IMR-90 (cell line): Measurements from ENCODE around the gene ATP5PD. TPM values are rescaled to one million over a fixed set of nuclear protein-coding genes. Genes with fewer than 3 reads are reported as not detected.

Experiments used
- ATAC-seq: fragments of 200-7000 bp; cut with Tn5 transposase; 2 replicates; pipeline ENCODE4 v1.9.1; 2020; ENCODE audit warnings: low read depth, mild to moderate bottlenecking, moderate library complexity
- BruUV-seq: library from RNA; stranded (reverse); fragments of 400-500 nt; replicated peaks from 2 replicates; lab custom pipeline; 2021; lab: Mats Ljungman, UMichigan
- CTCF ChIA-PET: fragments of 300-600 bp; formaldehyde crosslinking; extraction: SDS; loops from one replicate; lab custom pipeline; 2021; ENCODE audit warnings: antibody characterized with exemption; lab: Yijun Ruan, JAX
- POLR2A ChIA-PET: fragments of 300-600 bp; sonication (Branson Sonifier 250); formaldehyde crosslinking; loops from one replicate; lab custom pipeline; 2022; ENCODE audit warnings: antibody characterized with exemption; ENCODE audit not compliant: unreplicated experiment; lab: Charles Lee
- DNase-seq: peaks from one replicate; pipeline ENCODE4 v3.0.0; 2013
- H2AFZ ChIP-seq: replicated peaks from 2 replicates; pipeline ENCODE3; 2013; ENCODE audit warnings: low read length, mild to moderate bottlenecking; ENCODE audit not compliant: poor library complexity
- H2AK5ac ChIP-seq: 2 replicates; pipeline ENCODE4 v1.6.1; 2013; ENCODE audit warnings: low read depth, low read length, inconsistent platforms
- H2AK9ac ChIP-seq: replicated peaks from 2 replicates; pipeline ENCODE3; 2013; ENCODE audit warnings: mild to moderate bottlenecking, low read depth, low read length, moderate library complexity; ENCODE audit not compliant: poor library complexity
- H2BK120ac ChIP-seq: 2 replicates; pipeline ENCODE4 v1.6.1; 2013; ENCODE audit warnings: low read depth, low read length, inconsistent platforms
- H2BK15ac ChIP-seq: 3 replicates; pipeline ENCODE4 v1.6.1; 2013; ENCODE audit warnings: low read depth, low read length, inconsistent platforms
- H2BK20ac ChIP-seq: 2 replicates; pipeline ENCODE4 v1.6.1; 2013; ENCODE audit warnings: low read depth, mild to moderate bottlenecking, inconsistent platforms, low read length, moderate library complexity
- H2BK5ac ChIP-seq: 2 replicates; pipeline ENCODE4 v1.6.1; 2013; ENCODE audit warnings: mild to moderate bottlenecking, low read depth, low read length, inconsistent platforms; ENCODE audit not compliant: poor library complexity, severe bottlenecking
- H3K14ac ChIP-seq: replicated peaks from 2 replicates; pipeline ENCODE4 v1.6.1; 2013; ENCODE audit warnings: low read depth, low read length, inconsistent platforms
- H3K18ac ChIP-seq: 2 replicates; pipeline ENCODE4 v1.6.1; 2013; ENCODE audit warnings: low read depth, low read length, control low read depth
- H3K23ac ChIP-seq: 2 replicates; pipeline ENCODE4 v1.6.1; 2013; ENCODE audit warnings: low read depth, low read length, inconsistent platforms
- H3K27ac ChIP-seq: 2 replicates; pipeline ENCODE4 v1.5.1; 2013; ENCODE audit warnings: mild to moderate bottlenecking, control low read depth, low read length; ENCODE audit not compliant: insufficient read depth
- H3K27me3 ChIP-seq: 2 replicates; pipeline ENCODE4 v1.6.1; 2013; ENCODE audit warnings: low read length; ENCODE audit not compliant: control insufficient read depth, insufficient read depth
- H3K36me3 ChIP-seq: 2 replicates; pipeline ENCODE4 v1.6.1; 2013; ENCODE audit warnings: low read length, mixed read lengths; ENCODE audit not compliant: control insufficient read depth, insufficient read depth
- H3K4ac ChIP-seq: 2 replicates; pipeline ENCODE4 v1.6.1; 2013; ENCODE audit warnings: low read depth, low read length, inconsistent platforms
- H3K4me1 ChIP-seq: 2 replicates; pipeline ENCODE4 v1.6.1; 2013; ENCODE audit warnings: low read length, mixed read lengths; ENCODE audit not compliant: control insufficient read depth, insufficient read depth
- H3K4me2 ChIP-seq: 2 replicates; pipeline ENCODE4 v1.6.1; 2013; ENCODE audit warnings: low read depth, mild to moderate bottlenecking, control low read depth, low read length, moderate library complexity
- H3K4me3 ChIP-seq: 2 replicates; pipeline ENCODE4 v1.5.1; 2013; ENCODE audit warnings: low read depth, mild to moderate bottlenecking, control low read depth, low read length, moderate library complexity; ENCODE audit not compliant: insufficient read depth
- H3K56ac ChIP-seq: 2 replicates; pipeline ENCODE4 v1.6.1; 2013; ENCODE audit warnings: low read length, inconsistent platforms; ENCODE audit not compliant: insufficient read depth; ENCODE audit errors: extremely low read depth
- H3K79me1 ChIP-seq, 2 experiments: 2 replicates each; pipeline ENCODE4 v1.6.1; 2013; ENCODE audit warnings: low read length in 2 of 2, inconsistent platforms in 1 of 2, low read depth in 1 of 2
- H3K9ac ChIP-seq: 2 replicates; pipeline ENCODE4 v1.6.1; 2013; ENCODE audit warnings: low read depth, low read length, control low read depth
- H3K9me1 ChIP-seq: 2 replicates; pipeline ENCODE4 v1.6.1; 2013; ENCODE audit warnings: low read length, inconsistent platforms; ENCODE audit not compliant: insufficient read depth
- H3K9me3 ChIP-seq: 2 replicates; pipeline ENCODE4 v1.6.1; 2013; ENCODE audit warnings: low read length; ENCODE audit not compliant: control insufficient read depth, insufficient read depth
- H4K20me1 ChIP-seq: 2 replicates; pipeline ENCODE4 v1.6.1; 2013; ENCODE audit warnings: low read length, inconsistent platforms; ENCODE audit not compliant: insufficient read depth
- H4K5ac ChIP-seq: 2 replicates; pipeline ENCODE4 v1.6.1; 2013; ENCODE audit warnings: mild to moderate bottlenecking, low read depth, low read length, control low read depth
- H4K8ac ChIP-seq, 2 experiments: 2 replicates each; pipeline ENCODE4 v1.6.1; 2013; ENCODE audit warnings: low read depth in 2 of 2, low read length in 2 of 2, control low read depth in 1 of 2, inconsistent platforms in 1 of 2
- H4K91ac ChIP-seq: 2 replicates; pipeline ENCODE4 v1.6.1; 2013; ENCODE audit warnings: low read depth, low read length, inconsistent platforms; ENCODE audit not compliant: insufficient read depth
- BHLHE40 ChIP-seq: fragments of 150-350 bp; IDR thresholded peaks from 2 replicates; pipeline ENCODE4 v1.6.1; 2016; ENCODE audit warnings: mild to moderate bottlenecking, low read depth, low read length
- CEBPB ChIP-seq: IDR thresholded peaks from 2 replicates; pipeline ENCODE4 v1.6.1; 2012; ENCODE audit warnings: low read depth, low read length, improper control_type of control experiment
- CHD1 ChIP-seq: IDR thresholded peaks from 2 replicates; pipeline ENCODE4 v1.6.1; 2012; ENCODE audit warnings: low read depth, low read length, improper control_type of control experiment
- CTCF ChIP-seq: conservative IDR thresholded peaks from 2 replicates; pipeline ENCODE4 v1.5.1; 2012; ENCODE audit warnings: mild to moderate bottlenecking, low read depth, low read length, improper control_type of control experiment
- FOS ChIP-seq: fragments of 150-350 bp; IDR thresholded peaks from 2 replicates; pipeline ENCODE4 v1.6.1; 2016; ENCODE audit warnings: low read depth, low read length
- MAFK ChIP-seq: IDR thresholded peaks from 2 replicates; pipeline ENCODE4 v1.6.1; 2012; ENCODE audit warnings: low read depth, low read length, improper control_type of control experiment
- MAZ ChIP-seq: IDR thresholded peaks from 2 replicates; pipeline ENCODE4 v1.6.1; 2012; ENCODE audit warnings: low read depth, mild to moderate bottlenecking, low read length, improper control_type of control experiment, moderate library complexity, borderline replicate concordance
- MXI1 ChIP-seq: IDR thresholded peaks from 2 replicates; pipeline ENCODE4 v1.6.1; 2012; ENCODE audit warnings: low read depth, mild to moderate bottlenecking, low read length, moderate library complexity, borderline replicate concordance
- NFE2L2 ChIP-seq: fragments of 150-350 bp; IDR thresholded peaks from 2 replicates; pipeline ENCODE4 v1.6.1; 2016; ENCODE audit warnings: low read depth, mild to moderate bottlenecking, low read length
- POLR2A ChIP-seq: IDR thresholded peaks from 2 replicates; pipeline ENCODE4 v1.6.1; 2012; ENCODE audit warnings: mild to moderate bottlenecking, low read depth, low read length
- RAD21 ChIP-seq: IDR thresholded peaks from 2 replicates; pipeline ENCODE4 v1.6.1; 2012; ENCODE audit warnings: low read length, improper control_type of control experiment
- RCOR1 ChIP-seq: IDR thresholded peaks from 2 replicates; pipeline ENCODE4 v1.6.1; 2012; ENCODE audit warnings: mild to moderate bottlenecking, low read length, improper control_type of control experiment; ENCODE audit not compliant: insufficient replicate concordance
- RFX5 ChIP-seq: IDR thresholded peaks from 2 replicates; pipeline ENCODE4 v1.8.0; 2012; ENCODE audit warnings: low read depth, mild to moderate bottlenecking, low read length, moderate library complexity
- SMC3 ChIP-seq: fragments of 150-350 bp; IDR thresholded peaks from 2 replicates; pipeline ENCODE4 v1.6.1; 2016; ENCODE audit warnings: low read depth, mild to moderate bottlenecking, antibody characterized with exemption, low read length, moderate library complexity
- WGBS, 2 experiments: methylation state at CpG; one replicate each; pipeline versions ENCODE4 v1.1.5 to v1.1.7; 2013; ENCODE audit warnings: missing lambda C conversion rate in 2 of 2; ENCODE audit not compliant: insufficient read length in 1 of 2; ENCODE audit errors: extremely low coverage in 2 of 2; 5-methylcytosine and 5-hydroxymethylcytosine counted together
- dilution Hi-C: fragments of 300-500 bp; cut with HindIII; formaldehyde crosslinking; loops from one replicate; pipeline ENCODE4 v1.14.3; 2018; ENCODE audit warnings: low sequenced_read_pairs; ENCODE audit not compliant: unreplicated experiment
- in situ Hi-C: fragments of 300-500 bp; cut with MboI; formaldehyde crosslinking; loops from 3 replicates; pipeline ENCODE4 v1.14.3; 2019; ENCODE audit warnings: low sequenced_read_pairs, inconsistent platforms, mixed read lengths
- intact Hi-C: fragments of 100-400 bp; cut with micrococcal nuclease; formaldehyde crosslinking; loops from 2 replicates; pipeline ENCODE4 v1.10.0; 2022
- polyA plus RNA-seq, 3 experiments: library from polyadenylated mRNA; depleted of rRNA; stranded (reverse); fragments of >200 nt; gene quantifications; 2 replicates each; pipeline ENCODE4 v1.2.3, GENCODE V29; 2012; ENCODE audit warnings: low replicate concordance in 1 of 3
- total RNA-seq: library from RNA; depleted of rRNA; stranded (reverse); fragments of >200 nt; gene quantifications from 2 replicates; pipeline ENCODE4 v1.2.3, GENCODE V29; 2012
- TF ChIP-seq, protein P1 (sequence below): fragments of 150-350 bp; IDR thresholded peaks from 2 replicates; pipeline ENCODE4 v1.6.1; 2016; ENCODE audit warnings: low read depth, mild to moderate bottlenecking, low read length, moderate library complexity, borderline replicate concordance

Gene ATP5PD
- total and polyA plus RNA-seq, 2 of the 4 experiments (the other 2 are of a cell fraction), result 373 to 425 TPM

DNA sequence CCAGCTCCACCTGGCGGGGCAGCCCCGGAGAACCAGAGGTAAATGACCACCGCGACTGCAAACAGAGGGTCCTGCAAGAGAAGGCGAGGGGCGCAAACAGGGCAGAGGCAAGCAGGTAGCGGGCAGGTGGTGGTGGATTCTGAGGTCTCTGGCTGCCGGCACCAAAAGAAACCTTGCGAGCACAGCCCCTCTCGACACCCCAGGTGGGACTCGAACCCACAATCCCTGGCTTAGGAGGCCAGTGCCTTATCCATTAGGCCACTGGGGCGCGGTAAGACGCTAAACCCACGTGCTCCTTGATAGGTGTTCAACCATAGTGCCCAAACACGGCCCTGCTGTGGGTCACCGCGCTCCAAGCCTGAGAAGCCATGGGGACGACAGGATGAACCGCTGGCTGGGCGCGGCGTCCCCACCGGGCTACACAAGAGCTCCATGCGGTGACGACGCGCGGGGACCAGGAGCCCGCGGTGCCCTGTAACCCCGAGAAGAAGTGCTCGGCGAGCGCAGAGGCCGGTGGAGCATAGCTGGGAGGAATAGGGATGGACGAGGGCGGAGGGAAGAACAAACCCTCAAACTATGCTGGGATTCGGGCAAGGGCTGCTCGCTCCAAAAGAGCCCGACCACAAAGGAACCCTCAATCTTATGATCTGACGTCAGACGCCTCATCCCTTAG, 12.4 kb downstream of the ATP5PD start:
- BruUV-seq, result no TSS peak
- CTCF ChIA-PET, result interaction anchor here (0.9 to 1.5 kb wide), 3 partner anchors 15 to 80 kb away, joined by 3 to 4 read pairs (median 3); no protein-coding TSS in a partner anchor
- TF ChIP-seq CTCF (no peak), SMC3 (no peak), CEBPB (no peak), RCOR1 (peak; percentile 28), FOS (0 out of 2 replicates have a peak, but pooled peaks have one; percentile 27), RFX5 (no peak), MAZ (peak; percentile 60; the same call in 1 of the 2 replicates), CHD1 (no peak), RAD21 (no peak), NFE2L2 (no peak), POLR2A (no peak), MXI1 (peak; percentile 47; the same call in 1 of the 2 replicates), MAFK (no peak), BHLHE40 (0 out of 2 replicates have a peak, but pooled peaks have one; percentile 5)
- TF ChIP-seq, protein P1, sequence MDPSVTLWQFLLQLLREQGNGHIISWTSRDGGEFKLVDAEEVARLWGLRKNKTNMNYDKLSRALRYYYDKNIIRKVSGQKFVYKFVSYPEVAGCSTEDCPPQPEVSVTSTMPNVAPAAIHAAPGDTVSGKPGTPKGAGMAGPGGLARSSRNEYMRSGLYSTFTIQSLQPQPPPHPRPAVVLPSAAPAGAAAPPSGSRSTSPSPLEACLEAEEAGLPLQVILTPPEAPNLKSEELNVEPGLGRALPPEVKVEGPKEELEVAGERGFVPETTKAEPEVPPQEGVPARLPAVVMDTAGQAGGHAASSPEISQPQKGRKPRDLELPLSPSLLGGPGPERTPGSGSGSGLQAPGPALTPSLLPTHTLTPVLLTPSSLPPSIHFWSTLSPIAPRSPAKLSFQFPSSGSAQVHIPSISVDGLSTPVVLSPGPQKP, result no peak

More for the DNA sequence above, 12.4 kb downstream of the ATP5PD start:
- peak overlapping the region in 1 of 2 experiments; percentile 87; a peak in 2 of 4 replicates for H4K8ac ChIP-seq
- peak overlapping the region; percentile 70 for H3K4me3 ChIP-seq
- H4K5ac ChIP-seq, result peak overlapping the region; percentile 2; the same call in 1 of the 2 replicates
- H3K27ac ChIP-seq, result peak overlapping the region; percentile 73
- H3K36me3 ChIP-seq, result peaks cover 7% of the 10 kb centered on the region
- 0% methylated on average over 23 of the region's 43 CpGs; no CpG with 5 or more reads in 1 of the 2 experiments for WGBS, 2 experiments
- dilution Hi-C loops, result no loop called here
- ATAC-seq (peak; percentile 61), DNase-seq (peak; percentile 85)
- peak overlapping the region; percentile 62 for H4K91ac ChIP-seq
- peak overlapping the region; percentile 90 for H2AK9ac ChIP-seq
- in situ Hi-C loops, result no loop called here
- H2BK120ac ChIP-seq, result peak overlapping the region; percentile 77
- peak overlapping the region; percentile 73 for H3K4me2 ChIP-seq
- peak overlapping the region; percentile 72 for H3K56ac ChIP-seq
- H3K4me1 ChIP-seq, result peaks cover 2% of the 10 kb centered on the region
- H2BK20ac ChIP-seq, result peak overlapping the region; percentile 10; the same call in 1 of the 2 replicates
- H2AFZ ChIP-seq, result peak overlapping the region; percentile 100
- POLR2A ChIA-PET, result interaction anchor here (0.5 to 1.1 kb wide), 3 partner anchors 22 to 46 kb away, joined by 3 to 7 read pairs (median 4); partner anchors contain the start of gene MRPL58
- H2BK15ac ChIP-seq, result peak overlapping the region; percentile 11; the same call in 1 of the 3 replicates
- peak overlapping the region; percentile 67 for H3K4ac ChIP-seq
- H2BK5ac ChIP-seq, result peak overlapping the region; percentile 77
- H3K18ac ChIP-seq, result peak overlapping the region; percentile 2; the same call in 1 of the 2 replicates
- H3K9me3 ChIP-seq, result peaks cover 4% of the 10 kb centered on the region; the same call in 1 of the 2 replicates
- H4K20me1 ChIP-seq, result peaks cover 10% of the 10 kb centered on the region
- H3K23ac ChIP-seq, result peak overlapping the region; percentile 84
- H3K79me1 ChIP-seq, result peaks cover 0 to 4% of the 10 kb centered on the region in 2 experiments; a peak in 1 of 4 replicates
- H2AK5ac ChIP-seq, result peak overlapping the region; percentile 5; the same call in 1 of the 2 replicates
- H3K9me1 ChIP-seq, result peaks cover 13% of the 10 kb centered on the region; the same call in 1 of the 2 replicates
- H3K27me3 ChIP-seq, result no peaks in the 10 kb centered on the region
- peak overlapping the region; percentile 71 for H3K9ac ChIP-seq
- peak overlapping the region; percentile 91 for H3K14ac ChIP-seq
- intact Hi-C loops, result no loop called here
